Measurements from ENCODE around the gene FAM118A. TPM values are rescaled to one million over a fixed set of nuclear protein-coding genes. Genes with fewer than 3 reads are reported as not detected.
A peak's percentile ranks its signal among the peaks of the same experiment; 100 is the strongest.
"Not testable (repeated sequence)": the region's sequence is repeated elsewhere in the genome, so short reads cannot be mapped to it uniquely, and the experiment has no call there.

FAM118A gene
- total RNA-seq, 1 donor from 2014 or later: 59.3 TPM

DNA sequence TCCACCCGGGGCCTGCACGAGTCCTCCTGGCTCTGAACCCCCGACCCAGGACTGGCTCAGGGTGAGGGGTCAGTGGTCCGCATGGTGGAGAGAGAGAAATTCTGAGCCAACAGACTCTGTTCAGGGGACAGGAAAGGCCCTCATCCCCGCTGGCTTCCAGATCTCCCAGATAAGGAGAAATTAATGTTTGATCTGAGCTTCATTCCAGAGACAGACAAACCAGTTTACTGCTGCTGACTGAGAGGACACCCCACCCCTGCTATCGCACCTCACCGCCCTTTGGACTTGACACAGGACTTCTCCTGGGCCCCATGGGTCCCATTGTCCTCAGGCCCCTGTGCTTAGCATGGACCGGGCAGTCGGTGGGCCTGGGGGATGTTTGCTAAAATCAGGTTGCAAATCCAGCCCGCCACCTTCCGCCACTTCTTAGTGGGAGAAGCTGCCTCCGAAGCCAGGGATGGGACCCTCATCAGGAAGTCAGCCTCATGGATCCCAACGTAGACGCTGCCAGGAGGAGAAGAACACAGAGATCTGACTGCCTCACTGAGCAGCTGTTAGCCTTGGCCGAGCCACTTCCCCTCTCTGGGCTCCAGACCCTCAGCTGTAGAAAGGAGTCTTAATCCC is 36.2 kb upstream of the FAM118A start:
- no peaks in the 10 kb centered on the region for H3K9me3 Mint-ChIP-seq
- H3K4me1 Mint-ChIP-seq: peaks cover 12% of the 10 kb centered on the region
- H3K27ac Mint-ChIP-seq: no peak overlapping the region
- peaks cover 4% of the 10 kb centered on the region for H3K27me3 Mint-ChIP-seq
- POLR2A ChIA-PET: interaction anchor here (1.2 to 1.6 kb wide), 2 partner anchors 8 to 12 kb away, joined by 3 to 5 read pairs; partner anchors contain the start of gene UPK3A
- no peak for ATAC-seq (ENCODE audit: low read depth)
- TF ChIP-seq, protein P1, sequence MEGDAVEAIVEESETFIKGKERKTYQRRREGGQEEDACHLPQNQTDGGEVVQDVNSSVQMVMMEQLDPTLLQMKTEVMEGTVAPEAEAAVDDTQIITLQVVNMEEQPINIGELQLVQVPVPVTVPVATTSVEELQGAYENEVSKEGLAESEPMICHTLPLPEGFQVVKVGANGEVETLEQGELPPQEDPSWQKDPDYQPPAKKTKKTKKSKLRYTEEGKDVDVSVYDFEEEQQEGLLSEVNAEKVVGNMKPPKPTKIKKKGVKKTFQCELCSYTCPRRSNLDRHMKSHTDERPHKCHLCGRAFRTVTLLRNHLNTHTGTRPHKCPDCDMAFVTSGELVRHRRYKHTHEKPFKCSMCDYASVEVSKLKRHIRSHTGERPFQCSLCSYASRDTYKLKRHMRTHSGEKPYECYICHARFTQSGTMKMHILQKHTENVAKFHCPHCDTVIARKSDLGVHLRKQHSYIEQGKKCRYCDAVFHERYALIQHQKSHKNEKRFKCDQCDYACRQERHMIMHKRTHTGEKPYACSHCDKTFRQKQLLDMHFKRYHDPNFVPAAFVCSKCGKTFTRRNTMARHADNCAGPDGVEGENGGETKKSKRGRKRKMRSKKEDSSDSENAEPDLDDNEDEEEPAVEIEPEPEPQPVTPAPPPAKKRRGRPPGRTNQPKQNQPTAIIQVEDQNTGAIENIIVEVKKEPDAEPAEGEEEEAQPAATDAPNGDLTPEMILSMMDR (IDR thresholded peaks at IDR 0.05): no peak
- H3K4me3 Mint-ChIP-seq: no peak overlapping the region
- intact Hi-C loops (cut with micrococcal nuclease): no loop called here
- CTCF ChIA-PET: no interaction called here
- DNase-seq: no peak
- H3K36me3 Mint-ChIP-seq (ENCODE audit: low read depth): no peaks in the 10 kb centered on the region

DNA sequence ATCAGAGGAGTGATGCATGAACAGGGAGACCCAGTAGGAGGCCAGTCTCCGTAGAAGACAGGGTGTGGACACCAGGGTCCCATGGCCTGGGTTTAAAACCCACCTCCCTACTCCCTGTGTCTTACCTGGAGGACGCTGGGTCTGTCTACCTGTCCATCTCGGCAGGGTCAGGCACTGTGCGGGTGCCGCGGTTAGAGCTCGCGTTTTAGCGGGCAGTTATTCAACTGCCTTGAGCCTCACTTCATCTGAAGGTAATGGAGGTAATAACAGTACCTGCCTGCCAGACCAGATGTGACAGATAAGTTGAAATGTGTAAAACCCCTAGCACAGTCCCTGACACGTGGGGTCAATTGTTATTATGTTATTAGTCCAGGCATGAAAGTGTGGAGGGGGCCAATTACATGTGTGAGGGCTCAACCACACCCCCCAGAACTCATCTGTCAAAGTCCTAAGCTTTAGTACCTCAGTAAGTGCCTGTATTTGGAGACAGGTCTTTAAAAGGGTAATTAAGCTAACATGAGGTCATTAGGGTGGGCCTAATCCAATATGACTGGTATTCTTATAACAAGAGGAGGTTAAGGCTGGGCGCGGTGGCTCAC is 33.1 kb upstream of the FAM118A start:
- TF ChIP-seq, protein P1 (IDR thresholded peaks at IDR 0.05): no peak
- no peak for DNase-seq
- no peak overlapping the region for H3K27ac Mint-ChIP-seq
- no peaks in the 10 kb centered on the region for H3K27me3 Mint-ChIP-seq
- H3K36me3 Mint-ChIP-seq (ENCODE audit: low read depth): no peaks in the 10 kb centered on the region
- no peak for ATAC-seq (ENCODE audit: low read depth)
- ChIA-PET POLR2A (interaction anchor here (0.6 kb wide), 1 partner anchor 32 kb away, joined by 3 read pairs; no protein-coding TSS in a partner anchor), CTCF (no interaction called here)
- no peaks in the 10 kb centered on the region for H3K9me3 Mint-ChIP-seq
- H3K4me3 Mint-ChIP-seq: no peak overlapping the region
- H3K4me1 Mint-ChIP-seq: peaks cover 13% of the 10 kb centered on the region
- intact Hi-C loops (cut with micrococcal nuclease): no loop called here

DNA sequence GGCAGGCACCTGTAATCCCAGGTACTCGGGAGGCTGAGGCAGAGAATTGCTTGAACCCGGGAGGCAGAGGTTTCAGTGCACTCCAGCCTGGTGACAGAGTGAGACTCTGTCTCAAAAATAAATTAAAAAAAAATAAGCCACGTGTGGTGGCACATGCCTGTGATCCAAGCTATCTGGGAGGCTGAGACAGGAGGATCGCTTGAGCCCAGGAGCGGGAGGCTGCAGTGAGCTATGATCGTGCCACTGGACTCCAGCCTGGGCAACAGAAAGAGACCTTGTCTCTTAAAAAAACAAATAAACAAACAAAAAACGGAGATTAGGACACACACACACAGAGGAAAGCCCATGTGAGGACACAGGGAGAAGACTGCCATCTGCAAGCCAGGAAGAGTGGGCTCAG is 32.0 kb upstream of the FAM118A start:
- peaks cover 13% of the 10 kb centered on the region for H3K4me1 Mint-ChIP-seq
- H3K27ac Mint-ChIP-seq; H3K9me3 Mint-ChIP-seq; H3K4me3 Mint-ChIP-seq; H3K27me3 Mint-ChIP-seq; ATAC-seq (ENCODE audit: low read depth); DNase-seq; H3K36me3 Mint-ChIP-seq (ENCODE audit: low read depth); intact Hi-C loops (cut with micrococcal nuclease); CTCF ChIA-PET: not testable (repeated sequence)
- POLR2A ChIA-PET: interaction anchor here (0.6 to 0.7 kb wide), 3 partner anchors 10 to 28 kb away, joined by 3 to 6 read pairs (median 4); no protein-coding TSS in a partner anchor

DNA sequence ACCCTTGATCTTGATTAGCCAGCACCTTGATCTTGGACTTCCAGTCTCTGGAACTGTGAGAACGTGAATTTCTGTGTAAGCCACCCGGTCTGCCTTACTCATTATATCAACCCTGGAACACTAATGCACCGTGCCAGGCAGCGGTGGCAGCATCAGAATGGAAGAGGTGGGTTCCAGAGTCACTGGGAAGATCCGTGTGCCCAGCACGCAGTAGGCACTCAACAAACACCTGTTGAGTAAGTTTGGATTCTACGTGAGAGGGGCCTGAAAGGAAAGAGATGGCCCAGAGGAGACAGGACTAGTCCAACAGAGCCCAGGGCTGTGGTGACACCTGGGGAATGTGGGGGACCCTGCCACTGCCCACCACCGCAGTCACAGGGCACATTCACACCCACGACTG is 31.6 kb upstream of the FAM118A start:
- Mint-ChIP-seq H3K4me1 (peaks cover 13% of the 10 kb centered on the region), H3K27ac (peak overlapping the region; percentile 4), H3K27me3 (no peaks in the 10 kb centered on the region), H3K9me3 (no peaks in the 10 kb centered on the region), H3K4me3 (no peak overlapping the region), H3K36me3 (ENCODE audit: low read depth) (no peaks in the 10 kb centered on the region)
- ATAC-seq (ENCODE audit: low read depth) (no peak), DNase-seq (no peak)
- CTCF ChIA-PET: no interaction called here
- TF ChIP-seq, protein P1 (IDR thresholded peaks at IDR 0.05): no peak
- intact Hi-C loops (cut with micrococcal nuclease): no loop called here
- POLR2A ChIA-PET: interaction anchor here (0.6 to 1.3 kb wide), 4 partner anchors 10 to 27 kb away, joined by 3 to 6 read pairs (median 4); no protein-coding TSS in a partner anchor

DNA sequence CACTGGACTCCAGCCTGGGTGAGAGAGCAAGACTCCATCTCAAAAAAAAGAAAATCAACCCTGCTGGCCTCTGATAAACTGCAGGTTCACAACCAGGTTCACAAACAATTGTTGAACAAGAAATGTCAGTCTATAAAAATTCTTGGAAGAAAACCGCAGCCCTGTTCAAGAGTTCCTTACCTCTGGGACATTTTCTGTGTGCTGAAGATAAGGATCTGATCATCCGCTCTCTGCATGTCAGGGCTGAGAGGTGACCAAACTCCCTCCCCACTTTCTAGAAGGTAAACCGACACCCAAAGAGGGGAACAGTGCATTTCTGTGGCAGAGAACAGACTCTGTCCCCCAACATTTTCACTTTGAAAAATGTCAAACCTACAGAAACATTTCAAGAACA is 29.1 kb upstream of the FAM118A start:
- TF ChIP-seq, protein P1 (IDR thresholded peaks at IDR 0.05): no peak
- ChIA-PET CTCF (no interaction called here), POLR2A (interaction anchor here (0.6 to 0.7 kb wide), 2 partner anchors 16 to 134 kb away, joined by 3 to 5 read pairs; no protein-coding TSS in a partner anchor)
- H3K27ac Mint-ChIP-seq: no peak overlapping the region
- peaks cover 26% of the 10 kb centered on the region for H3K4me1 Mint-ChIP-seq
- no peaks in the 10 kb centered on the region for H3K27me3 Mint-ChIP-seq
- intact Hi-C loops (cut with micrococcal nuclease): loop anchor here (1.0 kb wide), 1 partner anchor 8 kb away; no protein-coding TSS in a partner anchor
- DNase-seq (no peak), ATAC-seq (ENCODE audit: low read depth) (no peak)
- no peaks in the 10 kb centered on the region for H3K9me3 Mint-ChIP-seq
- no peak overlapping the region for H3K4me3 Mint-ChIP-seq
- H3K36me3 Mint-ChIP-seq (ENCODE audit: low read depth): no peaks in the 10 kb centered on the region
